Measurements from ENCODE around the gene ASAH2B. TPM values are rescaled to one million over a fixed set of nuclear protein-coding genes. Genes with fewer than 3 reads are reported as not detected.

Gene ASAH2B
- total RNA-seq, 1 experiment from 2014 or later = 3.8 TPM

GRCh38 chr10:50807851-50808776 lies 68.4 kb downstream of the ASAH2B start:
- H3K4me2 ChIP-seq = no peak overlapping the region
- H3K4me3 ChIP-seq = no peak overlapping the region
- no peaks in the 10 kb centered on the region for H3F3A ChIP-seq (ENCODE audit: insufficient read depth, low read depth)
- TF ChIP-seq CTCF (conservative IDR thresholded peaks at IDR 0.05) (no peak), EZH2 (IDR thresholded peaks at IDR 0.05; ENCODE audit: low read depth) (no peak)
- H3K79me2 ChIP-seq (ENCODE audit: low read depth) = no peaks in the 10 kb centered on the region
- ChIA-PET POLR2A (ENCODE audit: unreplicated experiment) (no interaction called here), CTCF (no interaction called here)
- H3K27ac ChIP-seq = no peak overlapping the region
- no peaks in the 10 kb centered on the region; the same call in 1 of the 2 replicates for H3K9me3 ChIP-seq (ENCODE audit: insufficient read depth, low read depth)
- peaks cover 5% of the 10 kb centered on the region; the same call in 1 of the 2 replicates for H3K27me3 ChIP-seq (ENCODE audit: insufficient read depth, low read depth)
- no TSS peak for BruUV-seq (replicated peaks)
- intact Hi-C loops (cut with micrococcal nuclease; ENCODE audit: unreplicated experiment) = loop anchor here (10.0 kb wide), 1 partner anchor 127 kb away; no protein-coding TSS in a partner anchor
- H2AFZ ChIP-seq = no peak overlapping the region
- H4K20me1 ChIP-seq (ENCODE audit: insufficient read depth) = no peaks in the 10 kb centered on the region; the same call in 1 of the 2 replicates
- no peaks in the 10 kb centered on the region for H3K9me2 ChIP-seq (ENCODE audit: insufficient read depth)
- H3K36me3 ChIP-seq (ENCODE audit: low read depth) = no peaks in the 10 kb centered on the region
- DNase-seq = no peak
- H3K4me1 ChIP-seq (replicated peaks; ENCODE audit: insufficient read depth) = no peaks in the 10 kb centered on the region

Other genes starting within 250 kb of the ASAH2B start
- gene SGMS1, start 116.0 kb upstream of the ASAH2B start, total RNA-seq (2021) = 34.3 and 35.0 TPM in 2 replicates
- gene A1CF, start 145.7 kb downstream of the ASAH2B start, total RNA-seq (2021) = not detected in 2 replicates

Measured in PC-9 (cell line).